Neural cell (in vitro differentiated cells): ENCODE data around the gene APAF1.

Experiments
- EP300 ChIP-seq: fragments of 450-650 bp; conservative IDR thresholded peaks from 2 replicates; pipeline ENCODE4 v1.6.1; 2014; ENCODE audit warnings: antibody characterized with exemption, mild to moderate bottlenecking, moderate library complexity; ENCODE audit not compliant: poor library complexity, severe bottlenecking
- POLR2AphosphoS5 ChIP-seq: IDR thresholded peaks from 2 replicates; pipeline ENCODE4 v1.6.1; 2012

DNA sequence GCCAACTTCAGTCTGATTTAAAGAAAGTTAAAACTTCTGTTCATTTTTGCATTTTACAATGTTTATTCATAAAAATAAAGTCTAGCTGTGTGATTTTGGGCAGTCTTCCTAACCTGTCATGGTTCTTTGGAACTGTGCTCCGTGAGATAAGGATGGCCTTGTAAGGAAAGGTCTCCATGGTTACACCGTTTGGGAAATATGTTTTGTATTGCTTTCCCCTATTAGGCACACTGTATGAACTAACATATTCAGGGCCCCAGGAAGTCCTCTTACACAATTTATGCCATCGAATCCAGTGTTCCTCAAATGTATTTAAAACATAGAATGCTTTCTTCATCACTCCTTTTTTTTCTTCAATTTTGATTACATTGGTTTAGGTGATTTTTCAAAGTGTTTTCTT lies 54.5 kb downstream of the APAF1 start:
- TF ChIP-seq POLR2AphosphoS5, result no peak
- no peak for TF ChIP-seq EP300
